ENCODE results near the gene BUD13.
"Not testable (repeated sequence)": the region's sequence is repeated elsewhere in the genome, so short reads cannot be mapped to it uniquely, and the experiment has no call there.

BUD13 gene

GRCh38 chr11:116772443-116773202 is at the start of gene BUD13:
TSS of gene BUD13 (minus strand) at chr11:116772987. CDS start at chr11:116772964, 23 bp downstream.
- DNase-seq, result peak; percentile 93 to 94

GRCh38 chr11:116822575-116822974 is 49.8 kb upstream of the BUD13 start:
- DNase-seq, result no peak

GRCh38 chr11:116821050-116821918 is 48.5 kb upstream of the BUD13 start:
- DNase-seq, result no peak

GRCh38 chr11:116819049-116819448 is 46.3 kb upstream of the BUD13 start:
- DNase-seq, result no peak

- DNase-seq, result no peak
Observed at GRCh38 chr11:116814502-116814901, 41.7 kb upstream of the BUD13 start.

- no peak for DNase-seq
Observed at GRCh38 chr11:116813781-116814471, 41.1 kb upstream of the BUD13 start.

- DNase-seq, result no peak
Observed at GRCh38 chr11:116813170-116813569, 40.4 kb upstream of the BUD13 start.

GRCh38 chr11:116812109-116812508 is 39.3 kb upstream of the BUD13 start:
- DNase-seq, result no peak

GRCh38 chr11:116811194-116811593 is 38.4 kb upstream of the BUD13 start:
- DNase-seq, result no peak

GRCh38 chr11:116808262-116809175 is 35.7 kb upstream of the BUD13 start:
- no peak for DNase-seq

GRCh38 chr11:116807601-116808261 is 34.9 kb upstream of the BUD13 start:
- no peak for DNase-seq

GRCh38 chr11:116804001-116804400 is 31.2 kb upstream of the BUD13 start:
- no peak for DNase-seq

- DNase-seq, result not testable (repeated sequence)
Observed at GRCh38 chr11:116801662-116802061, 28.9 kb upstream of the BUD13 start.

- no peak for DNase-seq
Observed at GRCh38 chr11:116800610-116801009, 27.8 kb upstream of the BUD13 start.

- DNase-seq, result no peak
Observed at GRCh38 chr11:116798368-116798767, 25.6 kb upstream of the BUD13 start.

- DNase-seq, result no peak
Observed at GRCh38 chr11:116797816-116798215, 25.0 kb upstream of the BUD13 start.

GRCh38 chr11:116796548-116796947 is 23.8 kb upstream of the BUD13 start:
- DNase-seq, result no peak

- no peak for DNase-seq
Observed at GRCh38 chr11:116794851-116795250, 22.1 kb upstream of the BUD13 start.

- DNase-seq, result no peak
Observed at GRCh38 chr11:116793772-116794097, 20.9 kb upstream of the BUD13 start.

- no peak for DNase-seq
Observed at GRCh38 chr11:116792869-116793771, 20.3 kb upstream of the BUD13 start.

All from stimulated activated CD4-positive, alpha-beta T cell treated with anti-CD3 and anti-CD28 coated beads, Interleukin-2, amount 100 ng/mL, for 48 hours (primary cell).